Measurements from ENCODE around the gene TADA3.

DNA sequence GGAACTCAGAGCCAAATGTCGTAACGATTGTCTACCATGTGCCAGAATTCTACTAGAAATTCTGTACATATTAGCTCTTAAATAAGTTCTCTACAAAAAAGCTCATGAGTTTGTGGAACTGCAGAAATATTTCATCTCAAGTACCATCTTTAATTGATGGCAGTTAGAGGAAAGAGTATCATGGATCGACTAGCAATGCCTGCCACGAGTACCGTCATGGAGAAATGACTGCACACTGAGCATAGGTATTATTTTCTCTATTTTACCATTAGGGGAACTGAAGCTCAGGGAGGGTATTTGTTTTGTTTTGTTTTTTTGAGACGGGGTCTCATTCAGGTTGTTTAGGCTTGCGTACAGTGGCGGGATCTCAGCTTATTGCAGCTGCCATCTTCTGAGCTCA is 48.7 kb upstream of the TADA3 start:
- TF ChIP-seq ZFX (CRISPR knock-in tag; IDR thresholded peaks at IDR 0.05): no peak
- no peak for TF ChIP-seq ZNF175 (CRISPR knock-in tag; IDR thresholded peaks at IDR 0.05; ENCODE audit: low read depth)
- TF ChIP-seq ZNF12 (CRISPR knock-in tag; IDR thresholded peaks at IDR 0.05): no peak
- TF ChIP-seq ZKSCAN1 (IDR thresholded peaks at IDR 0.05; ENCODE audit: low read depth, low read length): no peak
- TF ChIP-seq, protein P1, sequence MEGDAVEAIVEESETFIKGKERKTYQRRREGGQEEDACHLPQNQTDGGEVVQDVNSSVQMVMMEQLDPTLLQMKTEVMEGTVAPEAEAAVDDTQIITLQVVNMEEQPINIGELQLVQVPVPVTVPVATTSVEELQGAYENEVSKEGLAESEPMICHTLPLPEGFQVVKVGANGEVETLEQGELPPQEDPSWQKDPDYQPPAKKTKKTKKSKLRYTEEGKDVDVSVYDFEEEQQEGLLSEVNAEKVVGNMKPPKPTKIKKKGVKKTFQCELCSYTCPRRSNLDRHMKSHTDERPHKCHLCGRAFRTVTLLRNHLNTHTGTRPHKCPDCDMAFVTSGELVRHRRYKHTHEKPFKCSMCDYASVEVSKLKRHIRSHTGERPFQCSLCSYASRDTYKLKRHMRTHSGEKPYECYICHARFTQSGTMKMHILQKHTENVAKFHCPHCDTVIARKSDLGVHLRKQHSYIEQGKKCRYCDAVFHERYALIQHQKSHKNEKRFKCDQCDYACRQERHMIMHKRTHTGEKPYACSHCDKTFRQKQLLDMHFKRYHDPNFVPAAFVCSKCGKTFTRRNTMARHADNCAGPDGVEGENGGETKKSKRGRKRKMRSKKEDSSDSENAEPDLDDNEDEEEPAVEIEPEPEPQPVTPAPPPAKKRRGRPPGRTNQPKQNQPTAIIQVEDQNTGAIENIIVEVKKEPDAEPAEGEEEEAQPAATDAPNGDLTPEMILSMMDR (IDR thresholded peaks at IDR 0.05 in 2 of 3, conservative IDR thresholded peaks at IDR 0.05 in 1 of 3; ENCODE audit: insufficient read depth in 2 of 3, low read depth in 1 of 3, low read length in 3 of 3): no peak
- no peak for TF ChIP-seq SMAD2 (IDR thresholded peaks at IDR 0.05; ENCODE audit: low read depth, low read length)
- no peak for TF ChIP-seq SMAD3 (CRISPR knock-in tag; conservative IDR thresholded peaks at IDR 0.05)
- no peak for TF ChIP-seq SP1 (CRISPR knock-in tag; IDR thresholded peaks at IDR 0.05)

All from K562 (cell line).